H1 (cell line): ENCODE results near the gene TRIM58. TPM values are rescaled to one million over a fixed set of nuclear protein-coding genes. Genes with fewer than 3 reads are reported as not detected.

Experiments used
- RXRA ChIP-seq: IDR thresholded peaks from 2 replicates; pipeline ENCODE4 v1.6.1; 2011; ENCODE audit warnings: low read depth, mild to moderate bottlenecking, low read length, moderate library complexity; ENCODE audit not compliant: insufficient read depth
- polyA plus RNA-seq, 7 experiments: library from polyadenylated mRNA; depleted of rRNA in 3 of 7; stranded (reverse) in 5 of 7; unstranded in 2 of 7; fragments of >200 nt in 5 of 7; fragments of 200-250 nt in 2 of 7; gene quantifications; 1 replicate in 5 of 7; 2 replicates in 1 of 7; 4 replicates in 1 of 7; pipeline versions ENCODE4 v1.2.1 to v1.2.3, GENCODE V29; 2011 to 2013; ENCODE audit warnings: missing spikeins in 2 of 7, mixed read lengths in 2 of 7
- total RNA-seq: library from RNA; stranded (reverse); fragmentation: NEBNext Ultra II Directional; extraction: Animal tissue kit (Norgen Biotek cat#: 25700); gene quantifications from 2 replicates; pipeline ENCODE4 v1.2.1, GENCODE V29; 2021

The TRIM58 gene
- total and polyA plus RNA-seq, 2 of the 8 experiments (the other 6 are each of a cell fraction or from before 2014, with no cell fraction given) = 2.8 TPM; not detected in 1

DNA sequence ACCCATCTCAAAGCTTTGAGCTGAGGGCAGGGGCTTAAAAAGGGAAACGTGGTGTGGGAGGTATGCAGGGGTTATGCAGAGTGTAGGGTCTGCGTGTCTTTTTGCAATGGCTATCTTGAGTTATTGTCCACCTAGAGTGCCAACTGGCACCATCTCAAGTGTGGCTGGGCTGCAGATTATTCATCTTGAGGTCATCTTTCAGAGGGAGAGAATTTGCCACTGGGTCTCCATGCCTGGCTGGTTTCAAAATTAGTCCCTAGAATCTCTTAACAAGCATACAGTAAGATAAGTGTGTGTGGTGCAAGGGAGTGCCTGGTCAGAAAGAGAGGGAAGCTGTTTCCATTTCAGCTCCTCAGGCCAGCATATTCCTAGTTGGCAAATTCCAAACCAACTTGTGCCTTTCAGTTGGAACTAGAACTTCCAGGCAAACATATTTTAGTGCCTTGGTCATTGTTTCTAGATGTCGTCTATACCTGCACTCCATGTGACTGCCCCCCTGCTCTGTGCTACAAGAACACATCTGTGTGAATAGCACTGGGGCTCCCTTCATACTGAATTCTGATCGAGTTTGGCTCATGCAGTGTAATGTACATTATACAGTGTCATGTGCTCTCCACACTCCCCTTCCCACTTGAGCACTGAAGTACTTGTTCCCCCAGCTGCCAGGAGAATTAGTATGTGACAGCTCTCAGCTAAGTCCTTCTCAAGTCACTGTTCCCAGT, 58.1 kb downstream of the TRIM58 start (continued):
- TF ChIP-seq RXRA = no peak
